Osteocyte (in vitro differentiated cells): ENCODE measurements around the gene AKAP13. TPM values are rescaled to one million over a fixed set of nuclear protein-coding genes. Genes with fewer than 3 reads are reported as not detected.

Source experiments
- DNase-seq: peaks from one replicate; pipeline ENCODE4 v3.0.0; 2021; ENCODE audit warnings: mixed read lengths; ENCODE audit not compliant: unreplicated experiment; ENCODE audit errors: extremely low spot score
- H3K27ac Mint-ChIP-seq: one replicate; pipeline ENCODE4 v1.8.0; 2021; ENCODE audit warnings: mild to moderate bottlenecking, mixed read lengths; ENCODE audit not compliant: unreplicated experiment
- H3K27me3 Mint-ChIP-seq: one replicate; pipeline ENCODE4 v1.8.0; 2021; ENCODE audit warnings: mixed read lengths; ENCODE audit not compliant: unreplicated experiment
- H3K36me3 Mint-ChIP-seq: one replicate; pipeline ENCODE4 v1.8.0; 2021; ENCODE audit warnings: mixed read lengths; ENCODE audit not compliant: unreplicated experiment
- H3K4me1 Mint-ChIP-seq: one replicate; pipeline ENCODE4 v1.8.0; 2021; ENCODE audit warnings: mixed read lengths; ENCODE audit not compliant: unreplicated experiment
- H3K4me3 Mint-ChIP-seq: one replicate; pipeline ENCODE4 v1.8.0; 2021; ENCODE audit warnings: mild to moderate bottlenecking, moderate library complexity, mixed read lengths; ENCODE audit not compliant: unreplicated experiment
- H3K9me3 Mint-ChIP-seq: one replicate; pipeline ENCODE4 v1.8.0; 2021; ENCODE audit warnings: mixed read lengths; ENCODE audit not compliant: unreplicated experiment
- CTCF ChIP-seq: fragments of 200-600 bp; sonication (generic); IDR thresholded peaks from 2 replicates; pipeline ENCODE4 v1.5.0; 2021; ENCODE audit warnings: antibody characterized with exemption, mild to moderate bottlenecking, moderate library complexity
- total RNA-seq: library from RNA; stranded (reverse); gene quantifications from 2 replicates; pipeline ENCODE4 v1.2.1, GENCODE V29; 2021

The AKAP13 gene
- total RNA-seq, 1 donor from 2014 or later: 146 TPM

GRCh38 chr15:85768595-85769168, 388.3 kb downstream of the AKAP13 start:
- no peak overlapping the region for H3K27ac Mint-ChIP-seq

GRCh38 chr15:85769182-85769900, 388.9 kb downstream of the AKAP13 start:
- peaks cover 39% of the 10 kb centered on the region for H3K4me1 Mint-ChIP-seq
- H3K27me3 Mint-ChIP-seq: no peaks in the 10 kb centered on the region
- DNase-seq: no peak
- no peaks in the 10 kb centered on the region for H3K36me3 Mint-ChIP-seq
- no peak overlapping the region for H3K4me3 Mint-ChIP-seq
- no peaks in the 10 kb centered on the region for H3K9me3 Mint-ChIP-seq
- H3K27ac Mint-ChIP-seq: no peak overlapping the region
- no peak for TF ChIP-seq CTCF

More at GRCh38 chr15:85768595-85769168, 388.3 kb downstream of the AKAP13 start:
- no peak for TF ChIP-seq CTCF
- Mint-ChIP-seq H3K36me3 (no peaks in the 10 kb centered on the region), H3K4me3 (no peak overlapping the region), H3K9me3 (no peaks in the 10 kb centered on the region), H3K27me3 (no peaks in the 10 kb centered on the region), H3K4me1 (peaks cover 41% of the 10 kb centered on the region)
- no peak for DNase-seq

- no peak for TF ChIP-seq CTCF
- Mint-ChIP-seq H3K27me3 (no peaks in the 10 kb centered on the region), H3K9me3 (no peaks in the 10 kb centered on the region), H3K4me1 (peaks cover 34% of the 10 kb centered on the region), H3K4me3 (no peak overlapping the region), H3K27ac (peak overlapping the region; percentile 64), H3K36me3 (no peaks in the 10 kb centered on the region)
- no peak for DNase-seq
These were observed 390.0 kb downstream of the AKAP13 start for GRCh38 chr15:85770096-85771041.

GRCh38 chr15:85771271-85771670, 390.9 kb downstream of the AKAP13 start:
- peak overlapping the region; percentile 64 for H3K27ac Mint-ChIP-seq
- no peak for DNase-seq
- no peaks in the 10 kb centered on the region for H3K9me3 Mint-ChIP-seq
- TF ChIP-seq CTCF: no peak
- H3K4me3 Mint-ChIP-seq: no peak overlapping the region
- H3K27me3 Mint-ChIP-seq: no peaks in the 10 kb centered on the region
- peaks cover 29% of the 10 kb centered on the region for H3K4me1 Mint-ChIP-seq
- H3K36me3 Mint-ChIP-seq: no peaks in the 10 kb centered on the region
